ENCODE measurements around the gene AGPAT3. TPM values are rescaled to one million over a fixed set of nuclear protein-coding genes. Genes with fewer than 3 reads are reported as not detected.
A peak's percentile ranks its signal among the peaks of the same experiment; 100 is the strongest.

The AGPAT3 gene
- total RNA-seq, 2 experiments from 2014 or later, result 80.3 to 93.1 TPM

DNA sequence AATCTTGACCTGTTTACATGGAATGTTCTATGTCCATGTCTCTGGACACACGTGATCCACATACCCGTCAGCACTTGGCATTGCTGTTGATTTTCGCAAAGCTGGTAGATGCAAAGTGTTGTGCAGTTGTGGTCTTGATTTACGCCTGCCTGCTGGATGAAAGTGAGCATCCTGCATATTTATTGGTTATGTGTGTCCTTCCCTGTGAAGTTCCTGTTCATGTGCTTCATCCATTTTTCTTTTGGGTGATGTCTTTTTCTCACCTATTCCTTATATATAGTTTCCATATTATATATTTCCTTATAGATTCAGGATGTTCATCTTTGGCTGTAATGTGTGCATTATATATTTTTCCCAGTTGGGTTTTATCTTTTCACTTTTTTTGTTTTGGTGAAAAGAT lies 6.5 kb downstream of the AGPAT3 start:
- CTCF ChIA-PET, result no interaction called here

DNA sequence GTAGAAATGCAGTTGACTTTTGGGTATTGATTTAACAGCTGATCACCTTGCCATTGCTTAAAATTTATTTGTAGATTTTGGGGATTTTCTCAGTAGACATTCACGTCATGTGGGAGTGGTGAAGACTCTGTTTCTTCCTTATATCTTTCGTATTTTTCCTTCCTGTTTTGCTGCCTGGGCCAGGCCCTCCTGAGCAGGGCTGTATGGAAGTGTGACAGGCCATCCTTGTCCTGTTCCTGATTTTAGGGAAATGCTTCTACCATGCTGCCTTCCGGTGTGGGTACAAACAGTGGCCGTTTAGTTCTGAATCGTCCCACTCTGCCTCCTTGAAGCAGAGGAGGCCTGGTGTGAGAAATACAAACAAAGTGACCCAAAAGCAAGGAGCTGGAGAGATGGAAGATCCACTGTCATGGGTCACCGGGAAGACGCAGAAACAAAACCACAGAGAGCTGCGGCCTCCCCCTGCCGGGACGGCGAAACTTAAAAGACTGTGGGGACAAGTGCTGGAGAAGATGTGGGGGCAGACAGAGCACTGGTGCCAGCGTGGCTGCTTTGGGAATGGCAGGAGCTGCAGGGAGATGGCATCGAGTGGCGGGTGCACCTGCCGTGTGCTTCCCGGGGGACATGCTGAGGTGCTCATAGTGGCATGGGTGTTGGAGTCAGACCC lies 7.6 kb downstream of the AGPAT3 start:
- Mint-ChIP-seq H3K4me3 (no peak overlapping the region), H3K27me3 (no peaks in the 10 kb centered on the region), H3K36me3 (ENCODE audit: low read depth) (peaks cover 59% of the 10 kb centered on the region), H3K27ac (no peak overlapping the region), H3K4me1 (peaks cover 56% of the 10 kb centered on the region), H3K9me3 (peaks cover 2% of the 10 kb centered on the region)
- DNase-seq, result no peak
- POLR2A ChIA-PET, result no interaction called here
- CTCF ChIA-PET, result interaction anchor here (1.0 to 1.4 kb wide), 3 partner anchors 15 to 48 kb away, joined by 4 read pairs; no protein-coding TSS in a partner anchor

More for the DNA sequence above, 6.5 kb downstream of the AGPAT3 start:
- H3K27ac Mint-ChIP-seq, result no peak overlapping the region
- H3K27me3 Mint-ChIP-seq, result no peaks in the 10 kb centered on the region
- DNase-seq, result no peak
- peaks cover 69% of the 10 kb centered on the region for H3K36me3 Mint-ChIP-seq (ENCODE audit: low read depth)
- POLR2A ChIA-PET, result no interaction called here
- H3K4me3 Mint-ChIP-seq, result no peak overlapping the region
- peaks cover 68% of the 10 kb centered on the region for H3K4me1 Mint-ChIP-seq
- H3K9me3 Mint-ChIP-seq, result peaks cover 2% of the 10 kb centered on the region

DNA sequence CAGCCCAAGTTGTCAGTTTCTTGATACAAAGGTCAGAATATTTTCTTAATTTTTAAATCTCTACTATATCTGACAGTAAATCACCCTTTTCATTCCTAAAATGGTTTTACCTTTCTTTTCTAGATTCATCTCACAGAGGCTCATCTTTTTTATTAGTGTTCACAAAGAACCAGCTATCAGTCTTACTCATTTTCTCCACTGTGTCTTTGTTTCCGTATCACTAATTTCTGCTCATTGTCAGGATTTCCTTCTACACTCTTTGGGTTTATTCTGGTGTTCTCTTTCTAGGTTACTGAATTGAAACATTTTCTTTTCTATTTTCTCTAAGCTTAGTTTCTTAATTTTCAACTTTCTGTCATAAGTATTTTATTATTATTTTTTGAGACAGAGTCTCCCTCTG lies 8.7 kb downstream of the AGPAT3 start:
- Mint-ChIP-seq H3K36me3 (ENCODE audit: low read depth) (peaks cover 58% of the 10 kb centered on the region), H3K27me3 (no peaks in the 10 kb centered on the region), H3K4me3 (no peak overlapping the region), H3K9me3 (peaks cover 2% of the 10 kb centered on the region), H3K27ac (no peak overlapping the region), H3K4me1 (peaks cover 49% of the 10 kb centered on the region)
- no peak for DNase-seq
- ChIA-PET CTCF (interaction anchor here (0.6 to 1.4 kb wide), 4 partner anchors 13 to 137 kb away, joined by 4 read pairs; no protein-coding TSS in a partner anchor), POLR2A (no interaction called here)

DNA sequence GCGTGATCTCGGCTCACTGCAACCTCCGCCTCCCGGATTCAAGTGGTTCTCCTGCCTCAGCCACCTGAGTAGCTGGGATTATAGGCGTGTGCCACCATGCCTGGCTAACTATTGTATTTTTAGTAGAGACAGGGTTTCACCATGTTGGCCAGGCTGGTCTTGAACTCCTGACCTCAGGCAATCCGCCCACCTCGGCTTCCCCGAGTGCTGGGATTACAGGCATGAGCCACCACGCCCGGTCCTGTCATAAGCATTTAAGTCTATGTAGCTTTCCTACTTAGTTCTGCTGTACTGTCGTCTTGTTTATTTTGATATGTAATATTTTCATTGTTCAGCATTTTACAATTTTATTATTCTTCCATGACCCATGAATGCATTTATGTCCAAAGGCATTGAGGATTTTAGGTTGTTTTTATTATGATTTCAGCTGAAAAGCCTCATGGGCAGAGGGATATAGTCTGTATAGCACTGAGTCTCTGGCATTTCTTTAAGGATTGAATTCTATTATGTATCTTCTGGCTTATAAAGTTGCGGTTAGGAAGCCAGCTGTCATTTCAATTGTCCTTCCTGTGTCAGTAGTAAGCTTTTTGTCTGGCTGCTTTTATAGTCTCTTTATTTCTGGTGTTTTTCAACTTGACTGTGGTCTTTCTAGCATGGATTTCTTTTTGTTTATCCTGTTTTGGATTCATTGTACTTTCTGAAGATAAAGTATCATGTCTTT lies 9.2 kb downstream of the AGPAT3 start:
- Mint-ChIP-seq H3K27ac (no peak overlapping the region), H3K4me3 (no peak overlapping the region), H3K4me1 (peaks cover 44% of the 10 kb centered on the region), H3K36me3 (ENCODE audit: low read depth) (peaks cover 53% of the 10 kb centered on the region), H3K9me3 (peaks cover 2% of the 10 kb centered on the region), H3K27me3 (no peaks in the 10 kb centered on the region)
- ChIA-PET POLR2A (no interaction called here), CTCF (interaction anchor here (1.4 kb wide), 1 partner anchor 16 kb away, joined by 4 read pairs; no protein-coding TSS in a partner anchor)
- DNase-seq, result no peak

DNA sequence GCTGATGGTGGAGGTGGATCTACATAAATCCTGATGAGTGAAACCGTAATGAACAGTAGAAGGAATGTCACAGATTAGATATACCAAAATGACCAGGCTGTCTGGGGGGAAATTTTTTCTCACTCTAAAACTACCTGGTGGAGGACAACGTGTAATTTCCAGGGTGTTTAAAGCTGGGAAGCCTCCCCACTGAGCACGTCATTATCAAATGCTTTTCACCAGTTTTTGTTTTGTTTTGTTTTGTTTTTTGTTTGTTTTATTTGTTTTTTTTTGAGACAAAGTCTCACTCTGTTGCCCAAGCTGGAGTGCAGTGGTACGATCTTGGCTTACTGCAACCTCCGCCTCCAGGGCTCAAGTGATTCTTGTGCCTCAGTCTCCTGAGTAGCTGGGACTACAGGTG lies 11.6 kb downstream of the AGPAT3 start:
- no peak for DNase-seq
- H3K9me3 Mint-ChIP-seq, result peaks cover 2% of the 10 kb centered on the region
- peaks cover 45% of the 10 kb centered on the region for H3K4me1 Mint-ChIP-seq
- H3K27ac Mint-ChIP-seq, result no peak overlapping the region
- CTCF ChIA-PET, result interaction anchor here (0.6 kb wide), 1 partner anchor 40 kb away, joined by 3 read pairs; no protein-coding TSS in a partner anchor
- POLR2A ChIA-PET, result no interaction called here
- H3K4me3 Mint-ChIP-seq, result no peak overlapping the region
- peaks cover 41% of the 10 kb centered on the region for H3K36me3 Mint-ChIP-seq (ENCODE audit: low read depth)
- no peaks in the 10 kb centered on the region for H3K27me3 Mint-ChIP-seq

DNA sequence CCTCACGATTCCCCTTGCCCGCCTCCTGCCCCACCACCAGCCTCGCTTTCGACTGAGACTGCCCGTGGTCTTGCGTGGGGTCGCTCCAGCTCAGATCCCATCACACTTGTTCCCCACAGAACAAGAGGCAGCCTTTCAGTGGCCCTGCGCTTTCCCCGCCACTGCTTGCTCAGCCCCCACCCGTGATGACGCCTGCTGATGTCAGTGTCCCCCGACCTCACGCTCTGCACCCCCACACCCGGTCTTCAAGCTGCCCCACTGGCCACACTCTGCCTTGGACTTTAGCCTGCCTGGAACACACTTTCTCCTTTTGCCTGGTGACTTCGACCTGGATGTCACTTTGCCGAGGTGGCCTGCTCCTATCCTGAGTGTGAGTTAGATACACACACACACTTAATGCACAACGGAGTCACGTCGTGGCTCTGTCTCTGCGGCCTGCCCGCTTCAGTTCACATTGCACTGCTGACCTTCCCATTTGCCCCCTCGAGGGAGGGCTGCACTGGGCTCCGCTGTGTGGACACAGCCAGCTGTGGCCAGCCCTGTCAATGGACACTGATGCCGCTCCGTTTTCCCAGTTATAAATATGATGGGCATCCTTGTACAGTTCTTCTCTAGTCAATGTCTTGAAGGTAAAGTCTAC lies 13.0 kb downstream of the AGPAT3 start:
- CTCF ChIA-PET, result no interaction called here
- H3K4me1 Mint-ChIP-seq, result peaks cover 41% of the 10 kb centered on the region
- H3K36me3 Mint-ChIP-seq (ENCODE audit: low read depth), result peaks cover 31% of the 10 kb centered on the region
- peak overlapping the region; percentile 25 for H3K27ac Mint-ChIP-seq
- H3K27me3 Mint-ChIP-seq, result no peaks in the 10 kb centered on the region
- H3K9me3 Mint-ChIP-seq, result peaks cover 2% of the 10 kb centered on the region
- POLR2A ChIA-PET, result no interaction called here
- DNase-seq, result no peak
- H3K4me3 Mint-ChIP-seq, result no peak overlapping the region

DNA sequence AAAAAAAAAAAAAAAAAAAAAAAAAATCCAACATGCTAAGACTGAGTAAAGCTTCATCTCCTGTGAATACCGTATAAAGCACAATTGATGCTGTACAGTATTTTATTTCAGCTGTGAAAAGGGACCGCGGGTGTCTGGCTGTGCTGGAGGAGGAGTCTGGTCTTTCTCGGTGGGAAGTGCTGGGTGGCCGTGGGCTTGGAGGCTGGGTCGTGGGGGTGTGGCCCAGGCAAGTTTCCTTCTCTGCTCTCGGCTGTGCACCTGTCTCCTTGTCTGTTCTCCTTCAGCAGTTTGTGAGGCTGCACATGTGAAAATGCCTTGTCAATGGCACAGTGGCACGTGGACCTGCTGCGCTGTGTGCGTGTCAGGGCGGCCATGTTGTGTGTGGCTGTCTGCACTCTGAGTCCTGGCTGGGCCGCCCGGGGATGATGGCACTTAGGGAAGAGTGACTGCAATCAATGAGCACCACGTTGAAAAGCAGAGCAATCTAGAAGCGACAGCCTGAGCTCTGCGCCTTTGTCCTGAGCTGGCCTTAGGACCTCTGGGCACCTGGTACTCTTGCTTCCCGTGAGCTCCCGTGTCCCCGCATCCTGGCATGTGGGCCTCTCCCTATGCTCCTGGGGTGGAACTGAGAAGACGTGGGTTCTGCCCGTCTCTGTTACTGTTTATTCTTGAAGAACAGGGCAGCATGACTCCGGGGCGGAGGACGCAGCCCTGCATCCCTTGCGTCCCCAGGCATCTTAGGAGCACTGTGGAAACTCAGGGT lies 14.5 kb downstream of the AGPAT3 start:
- DNase-seq, result no peak
- POLR2A ChIA-PET, result no interaction called here
- Mint-ChIP-seq H3K4me1 (peaks cover 48% of the 10 kb centered on the region), H3K27ac (no peak overlapping the region), H3K9me3 (peaks cover 2% of the 10 kb centered on the region), H3K4me3 (no peak overlapping the region), H3K27me3 (no peaks in the 10 kb centered on the region), H3K36me3 (ENCODE audit: low read depth) (peaks cover 23% of the 10 kb centered on the region)
- CTCF ChIA-PET, result interaction anchor here (0.6 to 1.6 kb wide), 2 partner anchors 11 to 189 kb away, joined by 3 to 4 read pairs; no protein-coding TSS in a partner anchor

DNA sequence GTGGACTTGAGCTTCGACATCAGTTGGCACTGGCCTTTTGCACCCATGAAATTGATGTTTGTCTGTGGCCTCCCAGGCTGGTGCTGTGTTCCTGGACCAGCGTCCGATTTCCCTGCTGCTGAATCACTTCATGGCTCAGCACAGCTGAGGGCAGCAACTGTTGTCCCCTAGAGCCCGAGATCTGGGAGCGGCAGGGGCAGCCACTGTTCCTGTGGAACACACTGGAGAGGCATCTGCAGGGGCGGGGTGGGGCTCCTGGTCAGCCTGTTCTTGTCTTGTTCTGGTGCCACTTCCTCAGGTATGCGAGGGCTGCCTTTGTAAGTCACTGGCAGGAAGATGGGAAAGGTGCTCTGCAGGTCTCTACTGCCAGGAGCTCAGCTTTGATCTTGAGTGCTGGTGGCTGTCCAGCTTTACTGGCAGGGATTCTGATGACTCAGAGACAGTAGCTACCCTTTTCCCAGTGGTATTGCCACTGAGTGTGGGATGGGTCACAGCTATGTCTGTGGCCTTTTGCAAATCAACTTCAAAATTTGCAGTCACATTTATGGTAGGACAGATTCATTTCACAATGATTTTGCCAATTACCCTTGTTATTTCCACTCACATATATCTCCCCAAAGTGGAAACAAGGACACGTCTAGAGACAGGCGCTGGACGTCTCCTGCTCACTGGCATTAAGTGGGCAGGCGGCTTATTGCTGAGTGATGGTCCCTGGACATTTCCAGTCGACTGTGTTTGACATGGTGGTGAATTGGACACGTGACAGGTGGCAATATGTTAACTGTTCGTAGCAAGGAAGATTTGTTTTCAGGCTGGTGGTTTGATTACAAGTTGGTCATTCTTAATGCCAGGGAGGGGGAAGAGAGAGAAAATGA lies 15.3 kb downstream of the AGPAT3 start:
- H3K4me1 Mint-ChIP-seq, result peaks cover 53% of the 10 kb centered on the region

DNA sequence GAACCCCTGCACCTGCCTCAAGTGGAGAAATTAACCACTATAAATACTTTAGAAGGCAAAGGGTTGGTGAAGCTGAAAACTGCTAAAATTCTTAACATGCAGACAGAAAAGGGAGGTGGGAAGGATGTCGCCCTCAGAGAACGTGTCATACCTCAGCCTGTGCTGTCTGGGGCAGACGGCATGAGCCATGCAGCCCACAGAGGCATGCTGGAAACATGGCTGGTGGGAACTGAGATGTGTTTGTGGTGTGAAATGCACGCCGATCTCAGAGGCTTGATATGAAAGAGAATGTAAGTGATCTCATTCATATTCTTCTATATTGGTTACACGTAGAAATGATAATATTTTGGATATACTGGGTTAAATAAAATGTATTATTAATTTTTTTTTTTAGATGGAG lies 16.3 kb downstream of the AGPAT3 start:
- ChIA-PET CTCF (no interaction called here), POLR2A (no interaction called here)
- Mint-ChIP-seq H3K36me3 (ENCODE audit: low read depth) (peaks cover 10% of the 10 kb centered on the region), H3K9me3 (no peaks in the 10 kb centered on the region), H3K27me3 (no peaks in the 10 kb centered on the region), H3K27ac (no peak overlapping the region), H3K4me1 (peaks cover 57% of the 10 kb centered on the region), H3K4me3 (no peak overlapping the region)
- no peak for DNase-seq

More for the DNA sequence above, 15.3 kb downstream of the AGPAT3 start:
- no peak overlapping the region for H3K4me3 Mint-ChIP-seq
- CTCF ChIA-PET, result interaction anchor here (1.6 kb wide), 1 partner anchor 12 kb away, joined by 4 read pairs; no protein-coding TSS in a partner anchor
- peaks cover 15% of the 10 kb centered on the region for H3K36me3 Mint-ChIP-seq (ENCODE audit: low read depth)
- POLR2A ChIA-PET, result no interaction called here
- no peak for DNase-seq
- H3K27me3 Mint-ChIP-seq, result no peaks in the 10 kb centered on the region
- H3K27ac Mint-ChIP-seq, result no peak overlapping the region
- H3K9me3 Mint-ChIP-seq, result peaks cover under 1% of the 10 kb centered on the region

DNA sequence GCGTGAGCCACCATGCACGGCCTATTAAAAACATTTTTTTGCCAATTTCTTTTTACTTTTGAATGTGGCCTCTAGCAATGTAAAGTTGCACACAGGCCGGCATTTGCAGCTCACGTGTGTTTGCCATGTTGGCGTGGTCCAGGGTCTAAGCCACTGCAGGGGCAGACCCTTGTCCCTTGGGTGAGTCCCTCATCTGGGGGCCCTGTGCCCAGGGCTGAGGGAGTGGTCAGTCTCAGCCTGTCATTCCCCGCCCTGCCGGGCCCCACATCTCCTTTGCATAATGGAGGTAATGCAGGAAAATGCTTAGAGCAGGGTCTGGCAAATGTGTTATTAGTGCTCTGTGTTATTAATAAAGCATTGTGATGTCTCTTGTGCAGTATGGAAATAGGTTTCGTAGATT lies 16.9 kb downstream of the AGPAT3 start:
- Mint-ChIP-seq H3K9me3 (no peaks in the 10 kb centered on the region), H3K4me1 (peaks cover 62% of the 10 kb centered on the region), H3K27ac (no peak overlapping the region), H3K27me3 (no peaks in the 10 kb centered on the region), H3K36me3 (ENCODE audit: low read depth) (peaks cover 10% of the 10 kb centered on the region), H3K4me3 (no peak overlapping the region)
- POLR2A ChIA-PET, result no interaction called here
- DNase-seq, result no peak
- CTCF ChIA-PET, result no interaction called here

DNA sequence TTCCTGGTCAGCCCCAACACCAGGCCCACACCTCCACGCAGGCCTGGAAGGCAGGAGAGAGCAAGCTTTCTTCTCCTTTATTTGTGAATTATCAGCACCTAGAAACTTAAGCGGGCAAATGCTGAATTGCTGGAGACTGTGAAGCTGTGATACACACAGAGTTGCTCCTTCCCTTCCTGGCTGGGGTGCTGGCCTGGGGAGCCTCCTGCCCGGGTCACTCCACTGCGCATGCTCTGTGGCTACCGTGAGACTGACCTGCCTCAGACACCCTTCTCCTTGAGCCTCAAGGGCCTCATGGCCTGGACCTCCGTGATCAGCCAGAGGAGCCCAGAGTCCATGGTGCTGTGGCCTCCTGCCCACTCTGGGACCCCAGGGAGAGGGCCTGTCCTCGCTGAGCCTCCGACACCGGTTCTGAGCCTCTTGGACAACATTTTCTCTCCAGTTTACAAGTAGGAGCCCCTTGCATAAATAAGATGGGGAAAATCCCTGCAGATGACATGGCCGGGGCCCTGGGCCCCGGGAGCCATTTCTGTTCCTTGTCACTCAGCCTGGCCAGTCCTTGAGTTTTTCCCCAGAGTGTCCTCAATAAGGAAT lies 18.0 kb downstream of the AGPAT3 start:
- H3K9me3 Mint-ChIP-seq, result no peaks in the 10 kb centered on the region
- DNase-seq, result no peak
- ChIA-PET CTCF (interaction anchor here (1.2 kb wide), 1 partner anchor 10 kb away, joined by 5 read pairs; no protein-coding TSS in a partner anchor), POLR2A (no interaction called here)
- H3K27ac Mint-ChIP-seq, result peak overlapping the region; percentile 50
- H3K4me1 Mint-ChIP-seq, result peaks cover 62% of the 10 kb centered on the region
- H3K36me3 Mint-ChIP-seq (ENCODE audit: low read depth), result peaks cover 10% of the 10 kb centered on the region
- H3K27me3 Mint-ChIP-seq, result no peaks in the 10 kb centered on the region
- H3K4me3 Mint-ChIP-seq, result no peak overlapping the region
